Activated naive CD8-positive, alpha-beta T cell (primary cell): ENCODE data around the gene AHCTF1.
"Not testable (repeated sequence)": the region's sequence is repeated elsewhere in the genome, so short reads cannot be mapped to it uniquely, and the experiment has no call there.

Experiments
- H3K27ac Mint-ChIP-seq: one replicate; pipeline ENCODE4 v1.8.0; 2021; ENCODE audit warnings: mixed read lengths
- H3K27me3 Mint-ChIP-seq: one replicate; pipeline ENCODE4 v1.8.0; 2021; ENCODE audit warnings: mixed read lengths
- H3K36me3 Mint-ChIP-seq: one replicate; pipeline ENCODE4 v1.8.0; 2021; ENCODE audit warnings: mixed read lengths
- H3K4me1 Mint-ChIP-seq: one replicate; pipeline ENCODE4 v1.8.0; 2021; ENCODE audit warnings: low read depth, mixed read lengths
- H3K4me3 Mint-ChIP-seq: one replicate; pipeline ENCODE4 v1.8.0; 2021; ENCODE audit warnings: mild to moderate bottlenecking, mixed read lengths
- H3K9me3 Mint-ChIP-seq: one replicate; pipeline ENCODE4 v1.8.0; 2021; ENCODE audit warnings: low read depth, mixed read lengths

AHCTF1 gene

GRCh38 chr1:246831543-246831942, 100.2 kb downstream of the AHCTF1 start:
- Mint-ChIP-seq H3K27me3 (peaks cover 6% of the 10 kb centered on the region), H3K9me3 (peaks cover 7% of the 10 kb centered on the region), H3K4me3 (no peak overlapping the region), H3K36me3 (peaks cover 9% of the 10 kb centered on the region), H3K27ac (no peak overlapping the region), H3K4me1 (no peaks in the 10 kb centered on the region)

- Mint-ChIP-seq H3K9me3 (peaks cover 7% of the 10 kb centered on the region), H3K4me1 (no peaks in the 10 kb centered on the region), H3K4me3 (no peak overlapping the region), H3K27ac (no peak overlapping the region), H3K36me3 (peaks cover 9% of the 10 kb centered on the region), H3K27me3 (peaks cover 6% of the 10 kb centered on the region)
Measured at GRCh38 chr1:246828818-246829217, 102.9 kb downstream of the AHCTF1 start.

- peaks cover 6% of the 10 kb centered on the region for H3K27me3 Mint-ChIP-seq
- no peak overlapping the region for H3K4me3 Mint-ChIP-seq
- peaks cover 7% of the 10 kb centered on the region for H3K9me3 Mint-ChIP-seq
- H3K4me1 Mint-ChIP-seq, result no peaks in the 10 kb centered on the region
- no peak overlapping the region for H3K27ac Mint-ChIP-seq
- peaks cover 9% of the 10 kb centered on the region for H3K36me3 Mint-ChIP-seq
Measured at GRCh38 chr1:246827396-246827795, 104.4 kb downstream of the AHCTF1 start.

GRCh38 chr1:246825557-246826175, 106.1 kb downstream of the AHCTF1 start:
- Mint-ChIP-seq H3K9me3 (peaks cover 7% of the 10 kb centered on the region), H3K36me3 (peaks cover 9% of the 10 kb centered on the region), H3K27me3 (peaks cover 3% of the 10 kb centered on the region), H3K27ac (no peak overlapping the region), H3K4me3 (no peak overlapping the region), H3K4me1 (peaks cover 10% of the 10 kb centered on the region)

GRCh38 chr1:246824541-246824940, 107.2 kb downstream of the AHCTF1 start:
- peaks cover 6% of the 10 kb centered on the region for H3K36me3 Mint-ChIP-seq
- peaks cover 2% of the 10 kb centered on the region for H3K27me3 Mint-ChIP-seq
- H3K9me3 Mint-ChIP-seq, result peaks cover 7% of the 10 kb centered on the region
- H3K4me3 Mint-ChIP-seq, result no peak overlapping the region
- no peak overlapping the region for H3K27ac Mint-ChIP-seq
- H3K4me1 Mint-ChIP-seq, result peaks cover 12% of the 10 kb centered on the region

DNA sequence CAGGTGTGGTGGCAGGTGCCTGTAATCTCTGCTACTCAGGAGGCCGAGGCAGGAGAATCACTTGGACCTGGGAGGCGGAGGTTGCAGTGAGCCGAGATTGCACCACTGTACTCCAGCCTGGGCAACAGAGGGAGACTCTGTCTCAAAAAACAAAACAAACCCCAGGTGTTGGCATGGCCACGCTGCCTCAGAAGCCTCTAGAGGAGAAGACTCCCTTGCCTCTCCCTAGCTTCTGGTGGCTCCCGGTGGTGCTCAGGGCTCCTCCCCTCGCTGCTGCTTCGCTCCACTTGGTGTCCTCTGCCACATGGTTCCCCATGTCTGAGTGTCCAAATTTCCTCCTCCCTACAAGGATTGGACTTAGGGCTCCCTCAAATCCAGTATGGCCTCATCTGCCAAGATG, 109.6 kb downstream of the AHCTF1 start:
- not testable (repeated sequence) for H3K36me3 Mint-ChIP-seq, H3K4me3 Mint-ChIP-seq, H3K9me3 Mint-ChIP-seq, H3K27ac Mint-ChIP-seq, H3K27me3 Mint-ChIP-seq
- H3K4me1 Mint-ChIP-seq, result peaks cover 12% of the 10 kb centered on the region

- Mint-ChIP-seq H3K27ac (no peak overlapping the region), H3K27me3 (peaks cover 2% of the 10 kb centered on the region), H3K4me1 (peaks cover 14% of the 10 kb centered on the region), H3K4me3 (no peak overlapping the region), H3K36me3 (no peaks in the 10 kb centered on the region), H3K9me3 (peaks cover 6% of the 10 kb centered on the region)
Measured at GRCh38 chr1:246820666-246821065, 111.1 kb downstream of the AHCTF1 start.

DNA sequence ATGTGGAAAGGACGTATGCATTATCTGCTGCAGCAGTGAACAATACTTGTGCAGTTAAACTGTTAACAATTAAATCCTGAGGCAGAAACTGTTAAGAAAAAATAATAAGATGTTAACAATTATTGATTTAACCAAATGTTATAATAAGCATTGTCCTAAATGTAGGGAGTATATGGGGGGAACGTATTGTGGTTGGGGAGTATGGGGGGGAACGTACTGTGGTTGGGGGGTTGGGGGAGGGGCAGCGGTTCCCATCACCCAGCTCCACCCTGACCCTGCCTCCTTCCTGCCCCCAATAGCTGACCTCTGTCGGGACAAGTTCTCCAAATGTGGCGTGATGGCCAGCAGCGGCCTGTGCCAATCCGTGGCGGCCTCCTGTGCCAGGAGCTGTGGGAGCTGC, 114.0 kb downstream of the AHCTF1 start:
- not testable (repeated sequence) for H3K4me3 Mint-ChIP-seq, H3K27me3 Mint-ChIP-seq, H3K27ac Mint-ChIP-seq, H3K36me3 Mint-ChIP-seq, H3K9me3 Mint-ChIP-seq
- H3K4me1 Mint-ChIP-seq, result peaks cover 14% of the 10 kb centered on the region

DNA sequence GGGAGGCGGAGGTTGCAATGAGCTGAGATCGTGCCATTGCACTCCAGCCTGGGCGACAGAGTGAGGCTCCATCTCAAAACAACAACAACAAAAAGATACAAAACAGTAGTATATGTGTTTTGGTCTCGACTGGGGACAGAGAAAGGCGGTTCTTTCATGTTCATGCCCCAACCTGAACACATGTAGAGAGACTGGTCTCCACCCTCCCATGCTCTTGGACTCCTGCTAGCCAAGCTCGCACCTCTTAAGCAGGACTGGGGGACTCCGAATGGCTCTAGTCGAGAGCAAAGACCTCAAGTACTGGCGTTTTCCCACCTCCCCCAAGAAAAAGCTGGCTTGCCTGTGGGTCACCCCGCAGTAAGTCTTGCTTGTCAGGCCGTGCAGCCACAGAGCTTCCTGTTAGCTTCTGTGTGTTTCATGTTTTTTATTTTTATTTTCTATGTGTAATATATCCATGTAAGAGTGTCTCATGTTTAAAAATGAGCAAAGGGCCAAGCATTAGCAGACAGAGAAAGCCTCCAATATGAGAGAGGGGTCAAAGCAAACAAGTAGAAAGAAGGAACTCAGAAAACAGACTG, 116.0 kb downstream of the AHCTF1 start:
- Mint-ChIP-seq H3K36me3 (no peaks in the 10 kb centered on the region), H3K4me3 (no peak overlapping the region), H3K9me3 (peaks cover 6% of the 10 kb centered on the region), H3K4me1 (peaks cover 5% of the 10 kb centered on the region), H3K27ac (no peak overlapping the region), H3K27me3 (peaks cover 9% of the 10 kb centered on the region)

GRCh38 chr1:246814890-246815289, 116.9 kb downstream of the AHCTF1 start:
- H3K4me1 Mint-ChIP-seq, result peaks cover 2% of the 10 kb centered on the region
- H3K4me3 Mint-ChIP-seq, result no peak overlapping the region
- no peaks in the 10 kb centered on the region for H3K36me3 Mint-ChIP-seq
- H3K27ac Mint-ChIP-seq, result no peak overlapping the region
- H3K27me3 Mint-ChIP-seq, result peaks cover 7% of the 10 kb centered on the region
- peaks cover 6% of the 10 kb centered on the region for H3K9me3 Mint-ChIP-seq

- not testable (repeated sequence) for H3K9me3 Mint-ChIP-seq, H3K4me3 Mint-ChIP-seq, H3K36me3 Mint-ChIP-seq, H3K27ac Mint-ChIP-seq, H3K4me1 Mint-ChIP-seq, H3K27me3 Mint-ChIP-seq
Measured at GRCh38 chr1:246813325-246813724, 118.4 kb downstream of the AHCTF1 start.

GRCh38 chr1:246811985-246812384, 119.8 kb downstream of the AHCTF1 start:
- Mint-ChIP-seq H3K27ac (no peak overlapping the region), H3K4me3 (no peak overlapping the region), H3K36me3 (no peaks in the 10 kb centered on the region), H3K4me1 (peaks cover 2% of the 10 kb centered on the region), H3K9me3 (no peaks in the 10 kb centered on the region), H3K27me3 (peaks cover 7% of the 10 kb centered on the region)

GRCh38 chr1:246809473-246809872, 122.3 kb downstream of the AHCTF1 start:
- no peaks in the 10 kb centered on the region for H3K9me3 Mint-ChIP-seq
- no peak overlapping the region for H3K4me3 Mint-ChIP-seq
- H3K27me3 Mint-ChIP-seq, result peaks cover 5% of the 10 kb centered on the region
- no peaks in the 10 kb centered on the region for H3K36me3 Mint-ChIP-seq
- no peaks in the 10 kb centered on the region for H3K4me1 Mint-ChIP-seq
- H3K27ac Mint-ChIP-seq, result no peak overlapping the region

DNA sequence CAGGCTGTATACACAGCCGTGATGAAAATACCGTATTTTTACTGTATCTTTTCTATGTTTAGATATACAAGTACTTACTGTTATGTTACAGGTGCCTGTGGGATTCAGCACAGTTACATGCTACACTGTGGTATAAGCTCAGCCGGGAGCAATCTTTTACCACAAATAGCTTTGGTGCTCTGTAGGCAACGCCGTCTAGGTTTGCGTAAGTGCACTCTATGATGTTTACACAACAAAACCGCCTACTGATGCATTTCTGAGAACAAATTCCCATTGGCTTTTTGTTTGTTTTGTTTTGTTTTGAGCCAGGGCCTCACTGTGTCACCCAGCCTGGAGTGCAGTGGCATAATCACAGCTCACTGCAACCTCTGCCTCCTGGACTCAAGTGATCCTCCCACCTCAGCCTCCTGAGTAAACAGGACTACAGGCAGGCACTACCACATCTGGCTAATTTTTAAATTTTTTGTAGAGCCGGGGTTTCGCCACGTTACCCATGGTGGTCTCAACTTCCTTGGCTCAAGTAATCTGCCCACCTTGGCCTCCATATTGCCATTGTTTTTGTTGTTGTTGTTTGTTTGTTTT, 126.5 kb downstream of the AHCTF1 start:
- Mint-ChIP-seq H3K4me3 (no peak overlapping the region), H3K27me3 (no peaks in the 10 kb centered on the region), H3K27ac (no peak overlapping the region), H3K36me3 (no peaks in the 10 kb centered on the region), H3K9me3 (no peaks in the 10 kb centered on the region), H3K4me1 (no peaks in the 10 kb centered on the region)

DNA sequence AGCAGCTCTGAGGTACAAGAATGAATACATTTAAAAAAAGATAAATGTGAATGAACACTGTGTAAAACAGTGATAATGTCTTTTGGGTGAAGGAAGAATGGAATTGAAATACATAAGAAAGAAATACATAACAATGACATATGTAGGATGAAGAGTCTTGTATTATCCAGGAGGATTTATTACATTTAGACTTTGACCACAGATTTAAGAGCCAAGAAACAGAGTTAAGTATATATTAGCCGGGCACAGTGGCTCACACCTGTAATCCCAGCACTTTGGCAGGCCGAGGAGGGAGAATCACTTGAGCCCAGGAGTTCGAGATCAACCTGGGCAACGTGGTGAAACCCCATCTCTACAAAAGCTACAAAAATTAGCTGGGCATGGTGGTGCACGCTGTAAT, 127.9 kb downstream of the AHCTF1 start:
- H3K4me1 Mint-ChIP-seq, result no peaks in the 10 kb centered on the region
- no peaks in the 10 kb centered on the region for H3K36me3 Mint-ChIP-seq
- no peaks in the 10 kb centered on the region for H3K27me3 Mint-ChIP-seq
- H3K9me3 Mint-ChIP-seq, result no peaks in the 10 kb centered on the region
- H3K27ac Mint-ChIP-seq, result no peak overlapping the region
- no peak overlapping the region for H3K4me3 Mint-ChIP-seq

DNA sequence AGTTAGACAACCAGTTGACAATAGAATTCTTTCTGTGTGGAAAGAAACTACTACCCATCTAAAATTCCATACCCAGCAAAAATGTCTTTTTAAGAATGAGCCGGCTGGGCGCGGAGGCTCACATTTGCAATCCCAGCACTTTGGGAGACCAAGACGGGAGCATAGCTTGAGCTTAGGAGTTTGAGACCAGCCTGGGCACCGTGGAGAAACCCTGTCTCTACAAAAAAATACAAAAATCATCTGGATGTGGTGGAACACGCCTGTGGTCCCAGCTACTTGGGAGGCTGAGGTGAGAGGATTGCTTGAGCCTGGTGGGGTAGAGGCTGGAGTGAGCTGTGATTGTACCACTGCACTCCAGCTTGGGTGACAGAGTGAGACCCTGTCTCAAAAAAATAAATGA, 128.4 kb downstream of the AHCTF1 start:
- Mint-ChIP-seq H3K27ac (no peak overlapping the region), H3K4me3 (no peak overlapping the region), H3K4me1 (no peaks in the 10 kb centered on the region), H3K27me3 (no peaks in the 10 kb centered on the region), H3K36me3 (no peaks in the 10 kb centered on the region), H3K9me3 (no peaks in the 10 kb centered on the region)
